H9 (cell line): ENCODE measurements around the gene DENND1A. TPM values are rescaled to one million over a fixed set of nuclear protein-coding genes. Genes with fewer than 3 reads are reported as not detected.

ENCODE experiments used
- DNase-seq: peaks from one replicate; pipeline ENCODE4 v3.0.0-alpha.2; 2017
- H2AFZ ChIP-seq: one replicate; pipeline ENCODE4 v1.6.1; 2013; ENCODE audit warnings: mild to moderate bottlenecking, low read length, control low read depth, moderate library complexity
- H2AK5ac ChIP-seq: 2 replicates; pipeline ENCODE4 v1.6.1; 2013; ENCODE audit warnings: low read length, control low read depth, mixed read lengths; ENCODE audit not compliant: insufficient read length
- H2BK120ac ChIP-seq: one replicate; pipeline ENCODE4 v1.6.1; 2013; ENCODE audit warnings: low read depth, mild to moderate bottlenecking, low read length, control low read depth, inconsistent platforms; ENCODE audit not compliant: poor library complexity, severe bottlenecking
- H2BK12ac ChIP-seq: 2 replicates; pipeline ENCODE4 v1.6.1; 2013; ENCODE audit warnings: low read length, control low read depth, mixed read lengths, low read depth; ENCODE audit not compliant: insufficient read length
- H2BK15ac ChIP-seq: 2 replicates; pipeline ENCODE4 v1.6.1; 2013; ENCODE audit warnings: low read depth, low read length, control low read depth
- H2BK20ac ChIP-seq: one replicate; pipeline ENCODE4 v1.6.1; 2013; ENCODE audit warnings: low read depth, mild to moderate bottlenecking, low read length, control low read depth, inconsistent platforms; ENCODE audit not compliant: poor library complexity, severe bottlenecking
- H2BK5ac ChIP-seq: 2 replicates; pipeline ENCODE4 v1.6.1; 2013; ENCODE audit warnings: low read length, control low read depth, mixed read lengths; ENCODE audit not compliant: insufficient read length
- H3K14ac ChIP-seq: 2 replicates; pipeline ENCODE4 v1.6.1; 2013; ENCODE audit warnings: low read length, control low read depth; ENCODE audit not compliant: insufficient read depth
- H3K18ac ChIP-seq: 2 replicates; pipeline ENCODE4 v1.6.1; 2013; ENCODE audit warnings: low read depth, mild to moderate bottlenecking, mixed read lengths, low read length, control low read depth; ENCODE audit not compliant: insufficient read length
- H3K23ac ChIP-seq: 2 replicates; pipeline ENCODE4 v1.6.1; 2013; ENCODE audit warnings: low read length, control low read depth, mixed read lengths, low read depth; ENCODE audit not compliant: insufficient read length
- H3K23me2 ChIP-seq: 2 replicates; pipeline ENCODE4 v1.6.1; 2013; ENCODE audit warnings: low read depth, mild to moderate bottlenecking, mixed read lengths, low read length, control low read depth; ENCODE audit not compliant: insufficient read length, poor library complexity, severe bottlenecking
- H3K27ac ChIP-seq: 2 replicates; pipeline ENCODE4 v1.5.1; 2013; ENCODE audit warnings: low read length, control low read depth, mixed read lengths, low read depth; ENCODE audit not compliant: insufficient read length
- H3K27me3 ChIP-seq: 2 replicates; pipeline ENCODE4 v1.6.1; 2013; ENCODE audit warnings: low read length, control low read depth, inconsistent platforms; ENCODE audit not compliant: insufficient read depth
- H3K4ac ChIP-seq: 2 replicates; pipeline ENCODE4 v1.6.1; 2013; ENCODE audit warnings: low read depth, mild to moderate bottlenecking, control low read depth, inconsistent platforms, low read length, moderate library complexity
- H3K4me1 ChIP-seq: 2 replicates; pipeline ENCODE4 v1.6.1; 2013; ENCODE audit warnings: low read length, control low read depth, inconsistent platforms; ENCODE audit not compliant: insufficient read depth
- H3K4me2 ChIP-seq: 2 replicates; pipeline ENCODE4 v1.6.1; 2013; ENCODE audit warnings: low read length, control low read depth, mixed read lengths; ENCODE audit not compliant: insufficient read length, insufficient read depth
- H3K56ac ChIP-seq: 2 replicates; pipeline ENCODE4 v1.6.1; 2013; ENCODE audit warnings: low read depth, mild to moderate bottlenecking, mixed read lengths, low read length, control low read depth; ENCODE audit not compliant: insufficient read length
- H3K79me1 ChIP-seq: 2 replicates; pipeline ENCODE4 v1.6.1; 2013; ENCODE audit warnings: low read depth, mild to moderate bottlenecking, moderate library complexity, low read length, control low read depth, inconsistent platforms; ENCODE audit not compliant: insufficient read depth, poor library complexity, severe bottlenecking
- H3K79me2 ChIP-seq: 2 replicates; pipeline ENCODE4 v1.6.1; 2013; ENCODE audit warnings: low read length, control low read depth, inconsistent platforms; ENCODE audit not compliant: insufficient read depth
- H3K9ac ChIP-seq: 2 replicates; pipeline ENCODE4 v1.6.1; 2013; ENCODE audit warnings: low read length, control low read depth, mixed read lengths; ENCODE audit not compliant: insufficient read length; ENCODE audit errors: extremely low read depth
- H3K9me3 ChIP-seq: one replicate; pipeline ENCODE4 v1.6.1; 2013; ENCODE audit warnings: low read depth, low read length, inconsistent platforms; ENCODE audit not compliant: control insufficient read depth
- H3T11ph ChIP-seq: one replicate; pipeline ENCODE4 v1.6.1; 2013; ENCODE audit warnings: mild to moderate bottlenecking, low read length, control low read depth, inconsistent platforms
- H4K20me1 ChIP-seq: one replicate; pipeline ENCODE4 v1.6.1; 2013; ENCODE audit not compliant: control insufficient read depth, insufficient read length, insufficient read depth
- H4K5ac ChIP-seq: 2 replicates; pipeline ENCODE4 v1.6.1; 2013; ENCODE audit warnings: low read depth, mild to moderate bottlenecking, mixed read lengths, low read length, control low read depth; ENCODE audit not compliant: insufficient read length
- H4K8ac ChIP-seq: replicated peaks from 2 replicates; pipeline ENCODE4 v1.6.1; 2013; ENCODE audit warnings: low read length, control low read depth, mixed read lengths, low read depth; ENCODE audit not compliant: insufficient read length
- H4K91ac ChIP-seq: 2 replicates; pipeline ENCODE4 v1.6.1; 2013; ENCODE audit warnings: low read depth, mild to moderate bottlenecking, moderate library complexity, mixed read lengths, low read length, control low read depth; ENCODE audit not compliant: insufficient read length
- H3K27ac Mint-ChIP-seq, 3 experiments: 2 replicates in 2 of 3; 3 replicates in 1 of 3; pipeline ENCODE4 v1.8.0; 2020 to 2021; ENCODE audit warnings: mixed read lengths in 3 of 3, mild to moderate bottlenecking in 1 of 3, moderate library complexity in 1 of 3
- H3K27me3 Mint-ChIP-seq: 2 replicates; pipeline ENCODE4 v1.8.0; 2021; ENCODE audit warnings: low read depth, mild to moderate bottlenecking, moderate library complexity, mixed read lengths
- H3K36me3 Mint-ChIP-seq, 3 experiments: 2 replicates in 2 of 3; 3 replicates in 1 of 3; pipeline ENCODE4 v1.8.0; 2020 to 2021; ENCODE audit warnings: low read depth in 3 of 3, mixed read lengths in 3 of 3; ENCODE audit not compliant: insufficient read depth in 1 of 3
- H3K4me1 Mint-ChIP-seq, 2 experiments: 2 replicates each; pipeline ENCODE4 v1.8.0; 2020; ENCODE audit warnings: mixed read lengths in 2 of 2
- H3K4me3 Mint-ChIP-seq, 2 experiments: 2 replicates in 1 of 2; 3 replicates in 1 of 2; pipeline ENCODE4 v1.8.0; 2020 to 2021; ENCODE audit warnings: mild to moderate bottlenecking in 2 of 2, mixed read lengths in 2 of 2, moderate library complexity in 1 of 2
- H3K9me3 Mint-ChIP-seq, 2 experiments: 2 replicates in 1 of 2; 3 replicates in 1 of 2; pipeline ENCODE4 v1.8.0; 2020; ENCODE audit warnings: mild to moderate bottlenecking in 2 of 2, mixed read lengths in 2 of 2, moderate library complexity in 1 of 2
- CTCF ChIP-seq: fragments of 200-600 bp; sonication (generic); conservative IDR thresholded peaks from 3 replicates; pipeline ENCODE4 v1.8.0; 2021; ENCODE audit warnings: antibody characterized with exemption, mild to moderate bottlenecking
- WGBS: extraction: QIAGEN DNeasy Blood & Tissue Kit; methylation state at CpG from one replicate; pipeline ENCODE4 v1.1.7; 2013; ENCODE audit warnings: missing lambda C conversion rate, low lambda C conversion rate, mixed read lengths; ENCODE audit not compliant: insufficient read length; ENCODE audit errors: extremely low coverage; 5-methylcytosine and 5-hydroxymethylcytosine counted together
- total RNA-seq: library from RNA; stranded (reverse); gene quantifications from 2 replicates; pipeline ENCODE4 v1.2.1, GENCODE V29; 2021

Gene DENND1A
- total RNA-seq, 1 experiment from 2014 or later: 20.4 TPM

GRCh38 chr9:123597876-123598556 lies 331.9 kb downstream of the DENND1A start:
- Mint-ChIP-seq H3K4me1 (peaks cover 14 to 16% of the 10 kb centered on the region in 2 experiments), H3K27ac (no peak overlapping the region), H3K4me3 (no peak overlapping the region), H3K27me3 (no peaks in the 10 kb centered on the region), H3K9me3 (no peaks in the 10 kb centered on the region), H3K36me3 (peaks cover 0 to 1% (median 0%) of the 10 kb centered on the region in 3 experiments; a peak in 1 of 7 replicates)
- TF ChIP-seq CTCF: no peak
- Histone ChIP-seq H3K23me2 (no peaks in the 10 kb centered on the region), H2BK12ac (no peak overlapping the region), H2BK15ac (no peak overlapping the region), H2BK5ac (no peak overlapping the region), H3T11ph (no peak overlapping the region), H4K20me1 (no peaks in the 10 kb centered on the region), H3K23ac (no peak overlapping the region), H3K79me1 (no peaks in the 10 kb centered on the region), H3K27me3 (no peaks in the 10 kb centered on the region), H2BK20ac (no peak overlapping the region), H3K18ac (no peak overlapping the region), H3K79me2 (no peaks in the 10 kb centered on the region), H3K9me3 (no peaks in the 10 kb centered on the region), H2AK5ac (no peak overlapping the region), H3K56ac (no peak overlapping the region), H3K9ac (no peak overlapping the region), H4K91ac (no peak overlapping the region), H4K5ac (no peak overlapping the region), H3K4me1 (no peaks in the 10 kb centered on the region), H4K8ac (no peak overlapping the region), H2BK120ac (no peak overlapping the region), H3K4ac (no peak overlapping the region), H3K27ac (no peak overlapping the region), H3K14ac (no peak overlapping the region), H2AFZ (no peak overlapping the region), H3K4me2 (no peak overlapping the region)
- DNase-seq: no peak
- no CpG with 5 or more reads among the region's 8 CpGs for WGBS
